ENCODE results near the gene MAP4K3.
A peak's percentile ranks its signal among the peaks of the same experiment; 100 is the strongest.

The MAP4K3 gene

DNA sequence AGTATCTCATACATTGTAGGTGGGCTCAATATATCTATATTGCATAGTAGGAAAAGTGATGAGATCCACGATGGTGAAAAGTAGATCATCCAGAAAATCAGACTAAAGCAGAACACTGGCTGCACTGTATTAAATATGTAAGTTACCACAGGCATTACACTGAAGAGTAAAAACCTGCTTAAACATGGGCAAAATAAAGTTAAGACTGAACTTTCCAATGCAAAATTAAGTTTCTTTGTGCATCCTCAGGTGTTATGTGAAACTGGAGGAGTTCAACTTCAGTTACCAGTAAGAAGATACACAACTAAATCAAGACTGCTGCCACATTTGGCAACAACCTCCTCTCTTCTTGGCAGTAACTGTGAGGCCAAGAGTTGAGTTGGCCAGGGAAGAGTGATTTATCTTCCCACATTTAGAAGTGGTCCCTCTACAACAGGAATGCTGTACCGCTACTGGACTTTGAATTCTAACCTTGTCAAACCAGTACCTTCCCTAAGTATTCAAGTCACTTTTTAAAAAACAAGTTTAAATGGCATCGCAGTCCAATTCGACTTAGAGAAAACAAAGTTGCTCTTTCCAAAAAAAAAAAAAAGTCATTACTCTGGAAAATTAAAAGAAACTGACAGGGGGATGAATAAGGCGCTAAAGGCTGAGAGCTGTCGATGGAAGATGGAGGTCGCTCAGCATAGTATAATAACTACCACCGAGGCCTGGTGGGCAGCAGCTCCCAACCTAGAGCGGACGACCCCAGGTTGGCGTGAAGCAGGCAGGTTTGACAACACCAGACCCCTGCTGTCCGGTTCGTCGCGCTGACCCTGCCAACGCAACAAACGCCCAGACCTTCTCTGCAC lies 1.1 kb downstream of the MAP4K3 start:
- no peak for DNase-seq (ENCODE audit: low read depth, low spot score)
- Histone ChIP-seq H3K9me3 (ENCODE audit: low read depth, low read length) (no peaks in the 10 kb centered on the region), H3K9ac (ENCODE audit: insufficient read length) (peak overlapping the region; percentile 79), H3K36me3 (ENCODE audit: insufficient read depth, low read length) (no peaks in the 10 kb centered on the region), H3K4me3 (peak overlapping the region; percentile 86), H3K27ac (no peak overlapping the region)
- no peak for TF ChIP-seq FOXP2 (optimal IDR thresholded peaks at IDR 0.05; ENCODE audit: control extremely low read depth, extremely low read length, insufficient read depth)
- no peak for TF ChIP-seq POLR2AphosphoS5 (IDR thresholded peaks at IDR 0.05; ENCODE audit: borderline replicate concordance, low read depth, low read length)
- no peak for TF ChIP-seq EZH2 (IDR thresholded peaks at IDR 0.05)

DNA sequence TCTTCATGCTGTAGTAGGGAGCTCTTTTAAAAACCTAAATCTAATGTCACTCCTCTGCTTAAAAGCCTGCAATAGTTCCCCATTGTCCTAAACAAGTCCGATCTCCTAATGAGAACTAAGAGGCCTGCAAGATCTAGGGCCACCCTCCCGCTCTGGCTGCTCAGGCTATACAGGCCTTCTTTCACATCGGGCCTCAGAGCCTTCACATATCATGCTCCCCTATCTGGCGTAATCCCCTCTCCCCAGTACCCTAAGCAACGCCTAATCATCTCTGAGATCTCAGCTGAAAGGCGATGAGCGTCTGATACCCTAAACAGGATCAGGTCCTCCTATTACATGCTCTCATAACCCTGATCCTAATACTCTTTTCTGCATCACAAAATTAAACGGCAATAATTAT lies 1.9 kb downstream of the MAP4K3 start:
- TF ChIP-seq EZH2 (IDR thresholded peaks at IDR 0.05) (no peak), POLR2AphosphoS5 (IDR thresholded peaks at IDR 0.05; ENCODE audit: borderline replicate concordance, low read depth, low read length) (no peak), FOXP2 (optimal IDR thresholded peaks at IDR 0.05; ENCODE audit: control extremely low read depth, extremely low read length, insufficient read depth) (no peak)
- H3K4me3 ChIP-seq = peak overlapping the region; percentile 86
- no peak overlapping the region for H3K27ac ChIP-seq
- no peak for DNase-seq (ENCODE audit: low read depth, low spot score)
- H3K9me3 ChIP-seq (ENCODE audit: low read depth, low read length) = no peaks in the 10 kb centered on the region
- peak overlapping the region; percentile 79 for H3K9ac ChIP-seq (ENCODE audit: insufficient read length)
- H3K36me3 ChIP-seq (ENCODE audit: insufficient read depth, low read length) = no peaks in the 10 kb centered on the region

DNA sequence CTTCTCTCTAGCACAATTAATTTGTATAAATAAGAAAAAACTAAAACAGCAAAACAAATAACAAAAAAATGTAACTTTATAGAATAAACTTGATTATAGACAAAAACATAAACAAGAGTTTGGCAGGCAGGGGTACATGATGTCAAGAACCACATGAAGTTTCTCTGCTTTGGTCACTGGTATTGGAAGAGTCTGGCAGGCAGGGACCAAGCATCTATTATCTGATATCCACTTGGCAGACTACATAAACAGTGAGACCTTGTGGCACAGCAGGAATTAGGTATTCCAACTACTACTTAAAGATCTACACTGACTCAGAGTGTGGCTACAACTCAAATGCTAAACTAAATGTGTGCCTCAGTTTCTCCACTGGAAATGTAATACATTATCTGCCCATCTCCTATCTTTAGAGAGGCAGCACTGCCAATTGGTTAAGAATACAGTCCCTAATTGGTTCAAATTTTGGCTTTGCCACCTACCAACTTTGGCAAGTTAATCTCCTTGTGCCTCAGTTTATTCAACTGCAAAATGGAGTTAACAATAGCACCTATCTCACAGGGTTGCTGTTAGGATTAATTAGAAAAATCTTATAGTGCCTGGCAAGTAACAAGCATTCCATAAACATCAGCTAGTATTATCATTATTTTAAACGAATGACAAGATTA lies 2.7 kb downstream of the MAP4K3 start:
- TF ChIP-seq FOXP2 (optimal IDR thresholded peaks at IDR 0.05; ENCODE audit: control extremely low read depth, extremely low read length, insufficient read depth) = no peak
- TF ChIP-seq POLR2AphosphoS5 (IDR thresholded peaks at IDR 0.05; ENCODE audit: borderline replicate concordance, low read depth, low read length) = no peak
- TF ChIP-seq EZH2 (IDR thresholded peaks at IDR 0.05) = no peak
- no peak for DNase-seq (ENCODE audit: low read depth, low spot score)
- H3K36me3 ChIP-seq (ENCODE audit: insufficient read depth, low read length) = no peaks in the 10 kb centered on the region
- H3K9me3 ChIP-seq (ENCODE audit: low read depth, low read length) = no peaks in the 10 kb centered on the region
- H3K27ac ChIP-seq = no peak overlapping the region
- no peak overlapping the region for H3K9ac ChIP-seq (ENCODE audit: insufficient read length)
- peak overlapping the region; percentile 86 for H3K4me3 ChIP-seq

DNA sequence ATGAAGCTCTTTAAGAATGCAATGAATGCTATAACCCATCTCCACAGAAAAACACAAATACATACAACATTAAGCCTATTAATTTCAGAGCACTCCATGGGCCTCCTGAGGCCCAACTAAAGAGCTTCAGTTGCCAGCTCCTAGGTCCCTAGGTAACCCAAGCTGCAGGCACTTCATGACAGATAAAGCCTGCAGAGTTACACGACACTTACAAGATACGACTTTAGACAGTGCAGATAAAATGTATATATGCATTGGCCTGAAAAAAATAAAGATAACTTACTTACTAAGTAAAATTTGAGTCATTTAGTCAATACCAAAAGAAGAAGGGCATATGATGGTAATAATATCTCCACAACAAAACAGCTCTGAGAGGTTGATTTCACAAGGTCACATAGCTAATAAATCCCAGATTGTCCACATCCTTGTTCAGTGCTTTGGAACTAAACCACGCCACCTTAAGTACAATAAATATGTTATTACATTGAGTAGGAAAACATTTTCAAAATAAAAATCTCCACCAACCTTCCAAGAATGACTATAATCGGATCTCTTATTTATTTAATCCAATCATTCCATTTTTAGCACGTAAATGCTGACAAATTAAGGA lies 3.4 kb downstream of the MAP4K3 start:
- Histone ChIP-seq H3K36me3 (ENCODE audit: insufficient read depth, low read length) (no peaks in the 10 kb centered on the region), H3K9me3 (ENCODE audit: low read depth, low read length) (no peaks in the 10 kb centered on the region), H3K27ac (no peak overlapping the region), H3K4me3 (no peak overlapping the region), H3K9ac (ENCODE audit: insufficient read length) (no peak overlapping the region)
- TF ChIP-seq POLR2AphosphoS5 (IDR thresholded peaks at IDR 0.05; ENCODE audit: borderline replicate concordance, low read depth, low read length) (no peak), EZH2 (IDR thresholded peaks at IDR 0.05) (no peak), FOXP2 (optimal IDR thresholded peaks at IDR 0.05; ENCODE audit: control extremely low read depth, extremely low read length, insufficient read depth) (no peak)
- no peak for DNase-seq (ENCODE audit: low read depth, low spot score)

DNA sequence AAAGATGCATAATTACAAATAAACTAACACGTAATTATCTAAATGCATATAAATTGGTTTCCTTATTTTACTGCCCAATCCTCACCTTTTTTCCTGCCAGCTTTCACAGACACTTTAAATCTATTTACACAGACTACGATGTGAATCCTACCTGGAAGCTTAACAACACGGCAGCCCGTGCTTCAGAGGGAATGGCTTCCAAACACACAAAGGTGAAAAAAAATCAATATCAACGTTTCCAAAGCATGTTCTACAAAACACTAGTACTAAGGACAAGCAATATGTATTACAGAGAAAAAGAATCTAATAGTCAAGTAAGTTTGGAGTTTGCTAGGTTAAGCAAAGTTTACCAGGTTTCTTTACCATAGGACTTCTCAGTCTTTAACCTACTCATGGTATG lies 4.4 kb downstream of the MAP4K3 start:
- Histone ChIP-seq H3K9ac (ENCODE audit: insufficient read length) (no peak overlapping the region), H3K36me3 (ENCODE audit: insufficient read depth, low read length) (no peaks in the 10 kb centered on the region), H3K9me3 (ENCODE audit: low read depth, low read length) (no peaks in the 10 kb centered on the region), H3K27ac (no peak overlapping the region), H3K4me3 (no peak overlapping the region)
- TF ChIP-seq FOXP2 (optimal IDR thresholded peaks at IDR 0.05; ENCODE audit: control extremely low read depth, extremely low read length, insufficient read depth) (no peak), POLR2AphosphoS5 (IDR thresholded peaks at IDR 0.05; ENCODE audit: borderline replicate concordance, low read depth, low read length) (no peak), EZH2 (IDR thresholded peaks at IDR 0.05) (no peak)
- no peak for DNase-seq (ENCODE audit: low read depth, low spot score)

DNA sequence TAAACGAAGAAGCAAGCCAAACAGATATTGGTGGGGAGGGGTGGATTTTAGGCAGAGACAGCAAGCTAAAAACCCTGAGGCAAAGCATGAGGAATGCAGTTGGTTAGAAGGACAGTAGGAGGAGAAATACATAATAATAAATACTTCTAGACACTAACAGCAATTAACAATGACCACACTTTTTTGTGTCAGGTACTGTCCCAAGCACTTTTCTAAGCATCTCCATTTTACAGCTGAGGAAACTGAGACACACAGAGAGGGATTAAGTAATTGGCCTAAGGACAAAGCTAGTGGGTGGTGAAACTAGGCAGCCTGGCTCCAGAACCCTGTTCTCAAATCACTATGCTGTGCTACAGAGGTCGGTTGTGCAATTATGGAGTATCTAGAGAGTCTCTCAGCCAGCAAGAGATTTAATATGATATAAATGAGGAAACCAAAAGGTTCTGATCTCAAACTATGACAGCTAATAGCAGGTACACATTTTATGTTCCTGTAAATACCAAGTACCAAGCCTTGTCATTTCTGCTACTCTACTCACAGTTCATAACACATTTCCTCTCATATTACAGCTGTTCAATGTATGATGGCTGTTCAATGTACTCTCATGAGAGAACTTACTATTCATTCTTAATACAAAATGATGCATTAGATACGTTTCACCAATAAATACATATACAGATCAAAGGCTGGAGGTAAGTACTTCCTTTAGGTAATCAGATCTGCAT lies 5.3 kb downstream of the MAP4K3 start:
- peak; percentile 70 for DNase-seq (ENCODE audit: low read depth, low spot score)
- Histone ChIP-seq H3K9ac (ENCODE audit: insufficient read length) (no peak overlapping the region), H3K9me3 (ENCODE audit: low read depth, low read length) (no peaks in the 10 kb centered on the region), H3K4me3 (peak overlapping the region; percentile 51), H3K27ac (peak overlapping the region; percentile 62), H3K36me3 (ENCODE audit: insufficient read depth, low read length) (no peaks in the 10 kb centered on the region)
- TF ChIP-seq FOXP2 (optimal IDR thresholded peaks at IDR 0.05; ENCODE audit: control extremely low read depth, extremely low read length, insufficient read depth) (no peak), POLR2AphosphoS5 (IDR thresholded peaks at IDR 0.05; ENCODE audit: borderline replicate concordance, low read depth, low read length) (no peak), EZH2 (IDR thresholded peaks at IDR 0.05) (no peak)

DNA sequence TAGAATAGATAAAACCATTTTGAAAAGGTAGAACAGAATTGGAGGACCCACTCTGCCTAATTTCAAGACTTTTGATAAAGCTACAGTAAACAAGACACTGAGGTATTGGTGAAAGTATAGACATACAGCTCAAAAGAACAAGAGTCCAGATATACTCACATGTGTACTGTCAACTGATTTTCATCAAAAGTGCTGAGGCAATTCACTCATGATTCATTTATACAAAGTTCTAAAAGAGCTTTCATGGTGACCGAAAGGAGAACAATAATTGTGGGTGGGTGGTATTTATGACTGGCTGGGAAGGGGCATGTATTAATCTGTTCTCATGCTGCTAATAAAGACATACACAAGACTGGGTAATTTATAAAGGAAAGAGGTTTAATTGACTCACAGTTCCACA lies 7.3 kb downstream of the MAP4K3 start:
- H3K27ac ChIP-seq = peak overlapping the region; percentile 29; the same call in 1 of the 2 replicates
- no peaks in the 10 kb centered on the region for H3K9me3 ChIP-seq (ENCODE audit: low read depth, low read length)
- no peaks in the 10 kb centered on the region for H3K36me3 ChIP-seq (ENCODE audit: insufficient read depth, low read length)
- DNase-seq (ENCODE audit: low read depth, low spot score) = no peak
- TF ChIP-seq POLR2AphosphoS5 (IDR thresholded peaks at IDR 0.05; ENCODE audit: borderline replicate concordance, low read depth, low read length) (no peak), EZH2 (IDR thresholded peaks at IDR 0.05) (no peak), FOXP2 (optimal IDR thresholded peaks at IDR 0.05; ENCODE audit: control extremely low read depth, extremely low read length, insufficient read depth) (no peak)
- no peak overlapping the region for H3K9ac ChIP-seq (ENCODE audit: insufficient read length)
- no peak overlapping the region for H3K4me3 ChIP-seq

Data from SK-N-MC (cell line).